ENCODE results near the gene C12orf57. TPM values are rescaled to one million over a fixed set of nuclear protein-coding genes. Genes with fewer than 3 reads are reported as not detected.

Gene C12orf57
- total and polyA plus RNA-seq, 2 donors from 2014 or later = 175 to 336 TPM

DNA sequence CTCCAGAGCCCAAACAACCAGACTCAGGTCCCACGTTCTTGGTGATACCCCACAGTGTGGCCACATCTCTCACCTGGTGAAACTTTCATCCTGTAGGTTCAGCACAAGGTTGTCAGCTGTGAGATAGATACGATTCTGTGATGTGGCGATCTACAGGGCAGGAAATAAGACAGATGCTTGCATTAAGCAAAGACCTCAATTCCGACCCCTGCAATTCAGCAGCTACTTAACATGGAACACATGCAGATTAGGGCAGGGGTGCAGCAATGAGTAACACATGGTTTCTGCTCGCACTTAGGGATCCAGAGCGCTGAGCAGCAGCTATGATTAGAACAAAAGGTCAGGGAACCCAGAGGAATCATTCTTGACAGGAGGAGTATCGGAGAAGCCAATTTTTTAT, 22.5 kb downstream of the C12orf57 start:
- TF ChIP-seq, protein P1, sequence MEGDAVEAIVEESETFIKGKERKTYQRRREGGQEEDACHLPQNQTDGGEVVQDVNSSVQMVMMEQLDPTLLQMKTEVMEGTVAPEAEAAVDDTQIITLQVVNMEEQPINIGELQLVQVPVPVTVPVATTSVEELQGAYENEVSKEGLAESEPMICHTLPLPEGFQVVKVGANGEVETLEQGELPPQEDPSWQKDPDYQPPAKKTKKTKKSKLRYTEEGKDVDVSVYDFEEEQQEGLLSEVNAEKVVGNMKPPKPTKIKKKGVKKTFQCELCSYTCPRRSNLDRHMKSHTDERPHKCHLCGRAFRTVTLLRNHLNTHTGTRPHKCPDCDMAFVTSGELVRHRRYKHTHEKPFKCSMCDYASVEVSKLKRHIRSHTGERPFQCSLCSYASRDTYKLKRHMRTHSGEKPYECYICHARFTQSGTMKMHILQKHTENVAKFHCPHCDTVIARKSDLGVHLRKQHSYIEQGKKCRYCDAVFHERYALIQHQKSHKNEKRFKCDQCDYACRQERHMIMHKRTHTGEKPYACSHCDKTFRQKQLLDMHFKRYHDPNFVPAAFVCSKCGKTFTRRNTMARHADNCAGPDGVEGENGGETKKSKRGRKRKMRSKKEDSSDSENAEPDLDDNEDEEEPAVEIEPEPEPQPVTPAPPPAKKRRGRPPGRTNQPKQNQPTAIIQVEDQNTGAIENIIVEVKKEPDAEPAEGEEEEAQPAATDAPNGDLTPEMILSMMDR (IDR thresholded peaks at IDR 0.05; ENCODE audit: borderline replicate concordance, extremely low read depth, insufficient read depth) = no peak
- Histone ChIP-seq H3K27ac (ENCODE audit: low read depth in 2 of 2, low read length in 2 of 2) (no peak overlapping the region), H3K9me3 (ENCODE audit: control insufficient read depth in 2 of 3, insufficient read depth in 1 of 3, low read length in 3 of 3) (no peaks in the 10 kb centered on the region), H3K9ac (ENCODE audit: low read length in 3 of 3) (no peak overlapping the region), H3K36me3 (ENCODE audit: control insufficient read depth in 2 of 3, insufficient read depth in 3 of 3, low read length in 3 of 3) (peaks cover 7 to 42% (median 27%) of the 10 kb centered on the region in 3 donors), H3K27me3 (ENCODE audit: control insufficient read depth, insufficient read depth, low read length) (no peaks in the 10 kb centered on the region), H3K4me3 (ENCODE audit: low read length in 3 of 3) (no peak overlapping the region), H3K4me1 (ENCODE audit: control insufficient read depth in 2 of 3, insufficient read depth in 2 of 3, low read depth in 1 of 3, low read length in 3 of 3) (peaks cover 4 to 21% (median 13%) of the 10 kb centered on the region in 3 donors)
- FAIRE-seq (no peak), DNase-seq (no peak)
- intact Hi-C loops (cut with DNase I) = no loop called here

DNA sequence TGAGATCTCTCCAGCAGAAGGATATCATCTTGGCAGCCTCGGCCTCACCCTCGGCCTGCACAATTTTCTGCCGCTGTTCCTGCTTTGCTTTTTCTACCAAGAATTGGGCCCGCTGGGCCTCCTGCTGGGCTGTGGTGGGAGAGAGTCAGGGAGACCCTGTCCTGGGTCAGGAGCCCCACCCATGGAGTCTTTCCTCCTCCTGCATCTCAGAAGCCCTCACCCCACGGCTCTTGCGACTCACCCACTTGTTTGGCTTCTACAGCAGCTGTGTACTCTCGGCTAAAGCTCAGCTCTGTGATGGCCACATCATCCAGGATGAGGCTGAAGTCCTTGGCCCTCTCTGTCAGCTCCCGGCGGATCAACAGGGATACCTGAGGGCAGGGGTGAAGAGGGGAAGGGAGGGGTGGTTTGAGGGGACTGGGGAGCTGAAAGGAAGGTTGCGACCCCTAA, 23.9 kb downstream of the C12orf57 start:
- intact Hi-C loops (cut with DNase I) = no loop called here
- Histone ChIP-seq H3K4me3 (ENCODE audit: low read length in 3 of 3) (no peak overlapping the region), H3K36me3 (ENCODE audit: control insufficient read depth in 2 of 3, insufficient read depth in 3 of 3, low read length in 3 of 3) (peaks cover 7 to 42% (median 27%) of the 10 kb centered on the region in 3 donors), H3K4me1 (ENCODE audit: control insufficient read depth in 2 of 3, insufficient read depth in 2 of 3, low read depth in 1 of 3, low read length in 3 of 3) (peaks cover 4 to 18% (median 6%) of the 10 kb centered on the region in 3 donors), H3K27ac (ENCODE audit: low read depth in 2 of 2, low read length in 2 of 2) (no peak overlapping the region), H3K27me3 (ENCODE audit: control insufficient read depth, insufficient read depth, low read length) (no peaks in the 10 kb centered on the region), H3K9ac (ENCODE audit: low read length in 3 of 3) (no peak overlapping the region), H3K9me3 (ENCODE audit: control insufficient read depth in 2 of 3, insufficient read depth in 1 of 3, low read length in 3 of 3) (no peaks in the 10 kb centered on the region)
- DNase-seq (no peak), FAIRE-seq (no peak)
- TF ChIP-seq, protein P1 (IDR thresholded peaks at IDR 0.05; ENCODE audit: borderline replicate concordance, extremely low read depth, insufficient read depth) = no peak

DNA sequence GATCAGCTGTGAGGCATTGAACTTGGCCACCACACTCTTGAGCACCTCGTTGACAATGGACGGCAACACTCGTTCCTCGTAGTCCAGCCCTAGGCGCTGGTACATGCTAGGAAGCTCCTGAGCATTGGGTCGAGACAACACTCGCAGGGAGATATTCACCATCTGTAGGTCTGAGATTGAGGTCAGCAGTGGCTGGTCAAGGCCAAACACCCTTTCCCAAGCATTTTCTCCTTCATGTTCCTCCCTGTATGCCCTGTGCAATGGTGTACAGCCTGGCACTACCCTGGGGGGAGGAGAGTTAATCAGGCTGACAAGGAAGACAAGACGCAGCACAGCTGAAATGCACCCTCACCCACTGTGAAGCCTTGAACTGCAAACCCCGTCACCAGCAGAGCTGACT, 24.6 kb downstream of the C12orf57 start:
- intact Hi-C loops (cut with DNase I) = no loop called here
- DNase-seq = no peak
- H3K36me3 ChIP-seq (ENCODE audit: control insufficient read depth in 2 of 3, insufficient read depth in 3 of 3, low read length in 3 of 3) = peaks cover 7 to 42% (median 27%) of the 10 kb centered on the region in 3 donors
- H3K4me3 ChIP-seq (ENCODE audit: low read length in 3 of 3) = peak overlapping the region in 1 of 3 donors; percentile 98
- no peaks in the 10 kb centered on the region for H3K9me3 ChIP-seq (ENCODE audit: control insufficient read depth in 2 of 3, insufficient read depth in 1 of 3, low read length in 3 of 3)
- no peak for FAIRE-seq
- no peak overlapping the region for H3K27ac ChIP-seq (ENCODE audit: low read depth in 2 of 2, low read length in 2 of 2)
- H3K4me1 ChIP-seq (ENCODE audit: control insufficient read depth in 2 of 3, insufficient read depth in 2 of 3, low read depth in 1 of 3, low read length in 3 of 3) = peaks cover 4 to 18% (median 6%) of the 10 kb centered on the region in 3 donors
- TF ChIP-seq, protein P1 (IDR thresholded peaks at IDR 0.05; ENCODE audit: borderline replicate concordance, extremely low read depth, insufficient read depth) = no peak
- no peaks in the 10 kb centered on the region for H3K27me3 ChIP-seq (ENCODE audit: control insufficient read depth, insufficient read depth, low read length)
- peak overlapping the region in 1 of 3 donors; percentile 76 for H3K9ac ChIP-seq (ENCODE audit: low read length in 3 of 3)

DNA sequence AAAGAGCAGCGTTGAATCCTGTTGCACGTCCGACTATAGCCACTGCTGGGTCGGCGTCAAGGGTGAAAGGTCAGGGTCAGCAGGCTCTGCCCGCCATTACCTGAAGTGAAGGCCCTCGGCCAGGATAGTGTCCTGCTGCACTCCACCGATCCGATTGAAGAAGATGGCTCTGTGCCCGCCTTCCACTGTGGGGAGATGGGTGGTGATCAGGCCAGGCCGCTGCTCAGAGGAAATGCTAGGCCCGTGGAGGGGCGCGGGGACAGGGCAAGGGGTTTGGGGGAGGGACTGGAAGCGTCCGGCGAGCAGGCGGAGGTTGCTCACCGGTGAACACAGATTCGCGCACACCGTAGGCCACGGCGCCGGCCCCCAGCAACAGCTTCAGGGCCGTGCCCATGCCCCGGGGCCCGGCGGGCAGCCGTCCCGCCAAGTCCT, 26.3 kb downstream of the C12orf57 start:
- Histone ChIP-seq H3K9me3 (ENCODE audit: control insufficient read depth in 2 of 3, insufficient read depth in 1 of 3, low read length in 3 of 3) (no peaks in the 10 kb centered on the region), H3K4me1 (ENCODE audit: control insufficient read depth in 2 of 3, insufficient read depth in 2 of 3, low read depth in 1 of 3, low read length in 3 of 3) (peaks cover 4 to 15% (median 6%) of the 10 kb centered on the region in 3 donors), H3K4me3 (ENCODE audit: low read length in 3 of 3) (peak overlapping the region; percentile 80 to 98 (median 92)), H3K36me3 (ENCODE audit: control insufficient read depth in 2 of 3, insufficient read depth in 3 of 3, low read length in 3 of 3) (peaks cover 10 to 55% (median 40%) of the 10 kb centered on the region in 3 donors), H3K27me3 (ENCODE audit: control insufficient read depth, insufficient read depth, low read length) (no peaks in the 10 kb centered on the region), H3K9ac (ENCODE audit: low read length in 3 of 3) (peak overlapping the region; percentile 70 to 99 (median 86)), H3K27ac (ENCODE audit: low read depth in 2 of 2, low read length in 2 of 2) (peak overlapping the region; percentile 73 to 90)
- intact Hi-C loops (cut with DNase I) = no loop called here
- DNase-seq = peak in 2 of 5 donors; percentile 34 to 89
- TF ChIP-seq, protein P1 (IDR thresholded peaks at IDR 0.05; ENCODE audit: borderline replicate concordance, extremely low read depth, insufficient read depth) = no peak
- no peak for FAIRE-seq
